CD4-positive, alpha-beta T cell treated with Interleukin-15 for 1 hour (primary cell): Measurements from ENCODE around the gene DGKG.
A peak's percentile ranks its signal among the peaks of the same experiment; 100 is the strongest.

Experiments
- DNase-seq: peaks from one replicate; pipeline ENCODE4 v3.0.0-alpha.2; 2020

DGKG gene

DNA sequence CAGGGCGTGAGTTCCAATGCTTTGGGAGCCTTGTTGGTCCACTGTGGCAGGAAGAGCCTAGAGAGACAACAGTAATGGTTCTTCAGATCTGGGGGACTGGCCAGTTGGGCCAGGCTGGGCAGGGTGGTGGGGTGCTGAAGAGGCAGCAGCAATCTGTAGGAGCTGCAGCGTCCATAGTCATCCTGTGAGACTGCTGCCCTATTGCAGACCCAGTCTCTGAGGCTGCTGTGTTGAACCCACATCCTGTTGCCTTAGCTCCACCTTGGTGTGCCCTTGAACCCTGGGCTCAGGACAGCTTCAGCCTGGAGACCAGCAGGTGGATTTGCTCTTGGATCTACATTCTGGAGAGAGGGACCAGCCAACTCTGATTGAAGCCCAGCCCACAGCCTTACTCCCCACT lies 229.5 kb downstream of the DGKG start:
- DNase-seq, result no peak

DNA sequence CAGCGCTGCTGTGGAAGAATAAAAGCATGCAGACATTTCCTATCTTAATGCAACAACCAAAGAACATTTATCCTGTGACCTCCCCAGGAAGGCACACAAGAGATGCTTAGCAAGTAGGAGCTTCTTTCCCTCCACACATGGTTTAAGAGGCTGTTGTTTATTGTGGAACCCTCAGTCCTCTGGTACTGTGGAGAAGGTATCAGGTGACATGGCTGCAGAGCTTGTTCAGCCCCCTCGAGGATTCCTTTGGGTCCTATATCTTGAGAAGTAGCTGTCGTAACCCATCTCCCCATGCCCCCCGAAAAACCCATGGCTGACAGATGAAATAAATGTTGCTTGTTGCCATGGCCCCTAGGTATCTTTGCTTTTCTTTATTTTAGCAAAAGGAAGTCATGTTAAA lies 232.8 kb downstream of the DGKG start:
- no peak for DNase-seq

DNA sequence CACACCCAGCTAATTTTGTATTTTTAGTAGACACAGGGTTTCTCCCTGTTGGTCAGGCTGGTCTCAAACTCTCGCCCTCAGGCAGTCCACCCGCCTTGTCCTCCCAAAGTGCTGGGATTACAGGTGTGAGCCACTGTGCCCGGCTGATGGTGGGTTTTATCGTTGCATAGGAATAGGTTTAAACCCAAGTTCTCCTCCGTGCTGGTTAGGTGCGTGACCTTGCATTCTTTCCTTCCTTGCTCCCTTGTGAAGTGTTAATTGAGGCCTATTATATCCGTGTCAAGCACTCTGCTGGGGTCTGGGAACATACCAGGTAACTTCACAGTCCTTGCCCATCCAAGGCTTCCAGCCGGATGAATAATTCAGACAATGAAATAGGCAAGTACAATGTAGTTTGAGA lies 233.9 kb downstream of the DGKG start:
- DNase-seq, result no peak

DNA sequence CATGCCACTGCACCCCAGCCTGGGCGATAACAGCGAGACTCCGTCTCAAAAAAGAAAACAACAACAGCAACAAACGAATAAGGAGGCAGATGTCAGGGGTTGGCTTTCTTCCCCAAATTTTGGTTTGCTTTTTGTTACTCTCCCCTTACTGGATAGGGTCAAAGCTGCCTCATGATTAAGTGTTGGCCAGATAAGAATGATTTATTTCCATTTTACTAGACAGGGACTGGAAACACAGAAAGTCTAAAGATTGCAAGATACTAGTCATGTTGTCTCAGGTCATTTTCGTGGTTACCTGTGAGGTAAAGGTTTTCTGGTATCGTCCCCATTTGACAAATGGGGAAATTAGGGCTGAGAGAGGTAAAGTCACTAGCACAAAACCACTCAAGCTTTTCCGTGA lies 234.6 kb downstream of the DGKG start:
- DNase-seq, result no peak

DNA sequence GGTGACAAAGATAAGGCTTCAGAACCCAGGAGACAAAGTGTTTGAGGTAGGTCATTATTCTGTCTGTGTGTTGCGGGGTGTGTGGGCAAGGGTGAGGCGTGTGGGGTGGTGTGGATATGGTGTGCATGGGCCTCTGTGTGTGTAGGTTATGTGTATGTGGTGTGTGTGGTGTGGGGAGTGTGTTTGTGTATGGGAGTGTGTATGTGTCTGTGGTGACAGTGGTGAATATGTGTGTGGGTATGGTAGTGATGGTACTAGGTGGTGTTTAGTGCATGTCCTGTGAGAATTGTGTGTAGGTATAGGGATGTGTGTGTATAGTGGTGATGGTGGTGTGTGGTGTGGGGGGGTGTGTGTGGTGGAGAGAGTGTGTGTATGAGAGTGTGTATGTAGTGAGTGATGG lies 236.9 kb downstream of the DGKG start:
- DNase-seq, result no peak

DNA sequence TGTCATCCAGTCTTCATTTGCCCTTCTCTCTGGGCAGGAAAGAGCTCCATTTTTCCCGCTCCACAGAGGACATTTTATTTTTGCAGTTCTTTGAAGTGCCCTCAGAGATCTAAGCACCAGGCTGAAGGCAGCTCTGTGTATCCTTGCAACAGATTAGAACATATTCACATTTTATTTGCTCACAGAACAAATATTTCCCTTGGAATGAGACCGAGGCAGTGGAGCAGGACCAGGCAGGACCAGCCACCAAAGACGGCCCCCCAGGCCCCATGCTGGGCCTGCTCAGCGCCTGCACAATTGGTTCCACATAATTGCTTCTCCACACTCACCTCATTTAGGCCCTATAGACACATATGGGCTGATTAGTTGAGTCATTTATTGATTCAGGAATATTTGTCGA lies 237.4 kb downstream of the DGKG start:
- DNase-seq, result no peak

DNA sequence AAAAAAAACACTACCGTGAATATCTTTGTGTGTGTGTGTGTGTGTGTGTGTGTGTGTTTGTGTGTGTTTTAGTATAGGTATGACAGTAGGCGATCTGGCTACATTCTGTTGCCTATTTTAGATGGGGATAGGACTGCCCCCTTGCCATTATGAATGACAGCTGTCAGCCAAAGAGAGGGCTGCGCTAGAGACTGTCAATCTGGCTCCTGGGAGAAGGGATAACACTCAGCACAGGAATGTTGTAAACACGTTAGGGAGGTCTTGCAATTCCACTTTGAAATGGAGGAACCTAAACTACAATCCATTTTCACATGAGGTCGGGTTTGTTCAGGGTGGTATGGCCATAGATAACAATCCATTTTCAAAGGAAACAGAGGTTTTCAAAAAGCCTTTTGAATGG lies 239.0 kb downstream of the DGKG start:
- no peak for DNase-seq

DNA sequence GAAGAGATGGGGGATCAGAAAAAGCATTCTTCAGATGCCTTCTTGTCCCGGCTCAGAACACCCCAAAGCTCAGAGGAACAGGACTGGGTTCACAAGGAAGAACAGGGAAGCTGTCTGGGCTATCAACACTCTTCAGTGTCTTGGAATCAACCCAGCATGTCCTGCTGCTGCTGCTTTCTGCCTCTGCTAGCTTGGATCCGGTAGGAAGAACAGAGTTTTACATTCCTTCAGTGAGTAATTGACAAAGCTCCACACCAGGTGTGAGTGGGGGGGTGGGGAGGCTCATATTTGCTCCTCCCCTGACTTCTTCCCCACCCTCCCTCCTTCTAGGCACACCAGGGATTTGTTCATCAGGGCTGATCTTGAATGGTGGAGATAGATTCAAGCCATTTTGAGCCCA lies 240.1 kb downstream of the DGKG start:
- no peak for DNase-seq

DNA sequence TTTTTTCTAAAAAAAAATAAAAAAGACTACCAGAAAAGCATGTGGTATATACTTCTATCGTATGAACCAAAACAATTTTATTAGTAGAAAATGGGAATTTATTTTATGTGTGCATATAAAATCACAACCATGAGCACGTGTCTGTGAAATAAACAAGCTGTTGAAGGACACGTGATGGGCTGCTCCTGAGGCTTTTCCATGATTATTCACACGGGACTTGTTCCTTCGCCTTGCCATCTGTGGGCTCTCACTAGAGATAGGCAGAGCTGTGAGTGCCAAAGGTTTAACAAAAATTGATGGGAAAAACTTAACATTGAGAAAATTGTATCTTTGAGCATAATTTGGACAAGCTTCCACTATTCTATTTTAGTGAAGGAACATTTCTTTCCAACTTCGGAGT lies 240.8 kb downstream of the DGKG start:
- no peak for DNase-seq

DNA sequence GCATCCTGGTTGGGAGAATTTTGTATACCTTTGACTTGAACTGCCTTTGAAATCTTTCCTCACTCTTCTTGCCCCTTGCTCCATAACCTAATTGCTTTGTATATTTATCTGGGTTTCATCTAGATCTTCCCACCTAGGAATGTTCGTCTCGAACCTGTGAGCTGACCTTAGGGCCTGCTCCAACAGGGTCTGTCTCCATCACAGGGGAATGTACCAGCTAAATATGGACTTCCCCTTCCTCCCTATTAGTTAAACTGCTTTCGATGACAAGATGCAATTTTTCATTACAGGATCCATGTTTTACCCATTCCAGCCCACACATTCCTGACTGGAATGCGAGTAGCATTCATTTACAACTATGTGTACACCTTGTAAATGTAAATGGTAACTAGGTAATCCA lies 242.5 kb downstream of the DGKG start:
- DNase-seq, result no peak

DNA sequence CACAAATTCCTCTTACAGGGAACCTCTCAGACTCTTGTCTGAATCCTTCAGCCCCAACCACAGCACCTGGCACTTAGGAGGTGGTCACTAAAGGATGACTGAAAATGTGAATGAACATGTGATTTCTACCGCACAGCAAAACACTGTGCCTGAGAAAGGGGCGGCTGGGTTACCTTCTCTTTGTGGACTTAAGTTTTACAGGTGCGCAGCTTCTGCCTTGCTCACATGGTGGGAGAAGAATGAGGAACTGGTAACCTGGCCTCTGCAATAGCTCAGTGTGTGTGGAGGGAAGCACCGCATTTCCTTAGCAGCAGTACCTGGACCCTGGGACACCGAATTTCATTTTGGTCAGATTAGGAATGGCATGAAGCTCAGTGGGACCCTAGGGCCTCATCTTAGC lies 243.3 kb downstream of the DGKG start:
- no peak for DNase-seq

DNA sequence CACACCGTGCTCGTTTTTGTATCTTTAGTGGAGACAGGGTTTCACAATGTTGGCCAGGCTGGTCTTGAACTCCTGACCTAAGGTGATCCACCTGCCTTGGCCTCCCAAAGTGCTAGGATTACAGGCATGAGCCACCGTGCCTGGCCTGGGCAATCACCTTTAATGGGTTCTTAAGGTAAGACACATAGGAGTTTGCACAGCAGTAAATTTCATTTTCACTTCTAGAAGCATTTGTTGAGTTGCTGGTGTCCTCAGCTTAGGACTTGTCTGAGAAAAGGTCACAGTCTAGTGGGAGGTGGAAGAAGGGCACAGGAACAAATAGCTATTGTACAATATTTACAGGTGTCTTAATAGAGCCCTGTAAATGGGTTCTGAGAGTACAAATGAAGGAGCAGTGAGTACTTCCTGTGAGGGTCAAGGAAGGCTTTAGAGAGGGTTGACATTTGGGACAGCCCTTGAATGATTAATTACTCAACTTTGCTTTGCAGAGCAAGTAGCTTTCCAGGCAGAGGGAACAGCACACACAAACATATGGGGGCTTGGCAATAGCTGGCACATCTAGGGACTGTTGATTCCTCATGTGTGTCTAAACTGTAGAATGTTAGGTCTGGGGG lies 244.4 kb downstream of the DGKG start:
- no peak for DNase-seq

DNA sequence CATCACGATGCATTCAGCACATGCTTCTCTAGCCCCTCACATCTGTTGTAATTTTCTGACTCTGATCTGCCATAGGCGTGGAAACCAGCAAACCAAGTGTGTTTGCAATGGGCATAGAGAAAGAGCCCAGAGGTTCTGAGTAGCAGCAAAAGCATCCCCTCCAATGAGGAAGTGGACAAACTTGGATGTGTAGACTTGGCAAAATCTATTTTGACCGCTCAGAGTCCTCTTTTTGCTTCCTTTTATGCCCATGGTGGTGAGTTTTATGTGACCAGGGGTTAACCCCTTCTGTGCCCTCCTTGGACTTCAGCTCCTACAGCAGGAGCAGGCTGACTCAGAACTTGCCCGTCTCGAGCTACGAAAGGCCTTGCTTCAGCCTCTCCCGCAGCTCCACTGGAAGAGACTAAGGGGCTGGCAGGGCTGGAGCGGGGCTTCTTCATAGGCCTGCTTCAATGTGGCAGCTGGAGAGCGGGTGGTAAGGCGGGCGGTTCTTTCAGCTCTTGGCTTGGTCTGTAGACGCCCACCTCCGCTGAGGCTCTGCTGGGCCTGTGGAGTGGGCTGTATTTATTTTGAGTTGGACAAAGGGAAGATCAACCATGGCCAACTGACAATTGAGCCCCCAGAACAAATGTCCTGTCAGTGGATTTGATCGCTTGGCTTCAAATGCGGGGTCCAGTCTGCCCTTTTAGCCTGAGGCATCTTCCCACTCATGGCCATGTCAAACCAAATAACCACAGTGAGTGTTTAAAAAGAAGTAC lies 246.6 kb downstream of the DGKG start:
- DNase-seq, result no peak

DNA sequence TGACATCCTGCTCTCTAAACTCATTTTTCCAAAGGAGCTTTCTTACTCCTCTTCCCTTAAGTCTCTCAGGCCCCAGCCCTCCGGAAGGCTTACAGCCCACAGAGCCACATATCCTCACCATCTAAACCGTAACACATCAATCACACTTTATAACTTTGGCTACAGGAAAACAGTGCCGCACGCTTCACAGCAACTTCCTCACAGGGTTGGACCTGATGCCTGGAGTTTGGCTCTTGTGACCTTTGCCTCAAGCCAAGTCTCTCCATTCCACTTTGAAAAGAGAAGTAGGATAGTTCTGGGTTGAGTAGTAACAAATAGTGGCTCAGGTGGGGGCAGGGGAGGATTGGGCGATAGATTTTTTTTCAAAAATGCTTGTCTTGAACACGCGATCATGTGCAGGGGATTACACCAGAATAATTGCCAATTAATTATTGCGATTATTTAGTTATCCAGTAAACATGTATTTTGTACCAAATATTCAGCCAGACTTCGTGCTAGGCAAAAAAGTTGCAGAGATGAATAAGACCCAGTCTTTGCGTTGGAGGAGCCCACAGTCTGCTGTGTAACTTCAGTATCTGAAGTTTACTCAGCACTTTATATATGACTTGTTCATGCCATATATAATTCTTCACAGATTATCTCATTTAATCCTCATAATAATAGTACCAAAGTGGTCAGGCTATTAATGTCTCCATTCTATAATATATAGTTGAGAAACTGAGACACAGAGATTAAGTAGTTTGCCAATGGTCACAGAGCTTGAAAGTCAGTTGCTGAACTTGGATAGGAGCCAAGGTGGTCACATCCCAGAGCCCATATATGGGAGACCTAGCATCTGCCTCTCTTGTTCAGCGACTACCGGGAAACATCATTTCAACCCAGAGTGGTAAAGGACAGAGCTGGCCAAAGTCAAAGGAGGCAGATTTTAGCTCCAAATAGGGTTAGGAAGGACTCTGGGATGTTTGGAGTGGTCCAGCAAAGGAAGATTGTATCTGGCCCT lies 250.8 kb downstream of the DGKG start:
- no peak for DNase-seq

DNA sequence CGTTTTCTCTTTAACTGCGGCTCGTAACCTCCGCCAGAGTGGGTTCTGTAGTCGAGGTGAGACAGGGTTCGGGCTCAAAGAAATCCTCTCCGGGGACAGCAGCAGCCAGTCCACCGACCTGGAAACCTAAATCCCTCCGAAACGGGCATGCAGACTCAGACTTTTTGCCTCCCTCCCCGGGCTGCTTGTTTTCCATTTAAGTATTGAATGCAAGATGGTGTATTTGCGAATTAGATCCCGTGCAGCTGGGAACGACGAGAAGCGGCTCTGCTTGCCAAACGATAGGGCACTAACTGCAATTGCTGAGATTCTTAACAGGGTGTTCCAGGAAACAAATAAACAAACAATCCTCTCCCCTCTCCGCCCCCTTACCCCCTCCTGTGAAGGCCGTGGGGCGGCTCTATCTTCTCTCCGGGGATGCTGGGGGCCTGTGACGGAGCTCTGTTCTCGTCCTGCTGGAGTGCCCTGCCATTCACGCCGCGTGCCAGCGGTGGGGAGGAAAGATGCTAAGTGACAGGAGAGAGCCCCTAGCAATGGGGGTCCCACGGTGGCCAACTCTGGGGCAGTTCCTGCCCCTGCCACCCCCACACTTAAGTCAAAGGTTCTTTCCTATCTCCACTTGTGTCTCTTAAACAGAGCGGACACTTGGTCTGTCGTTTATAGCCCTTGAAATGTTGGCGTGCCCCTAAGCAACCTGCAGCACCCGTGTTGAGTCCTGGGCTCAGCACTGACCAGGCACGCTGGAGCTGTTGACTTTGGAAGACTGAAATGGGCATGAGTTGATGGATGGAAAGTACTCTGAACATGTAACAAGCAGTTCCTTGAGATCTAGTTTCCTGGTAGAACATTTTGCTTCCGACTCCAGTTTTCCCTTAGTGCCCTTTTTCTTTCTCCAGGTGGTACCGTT lies 251.9 kb downstream of the DGKG start:
- DNase-seq, result no peak

DNA sequence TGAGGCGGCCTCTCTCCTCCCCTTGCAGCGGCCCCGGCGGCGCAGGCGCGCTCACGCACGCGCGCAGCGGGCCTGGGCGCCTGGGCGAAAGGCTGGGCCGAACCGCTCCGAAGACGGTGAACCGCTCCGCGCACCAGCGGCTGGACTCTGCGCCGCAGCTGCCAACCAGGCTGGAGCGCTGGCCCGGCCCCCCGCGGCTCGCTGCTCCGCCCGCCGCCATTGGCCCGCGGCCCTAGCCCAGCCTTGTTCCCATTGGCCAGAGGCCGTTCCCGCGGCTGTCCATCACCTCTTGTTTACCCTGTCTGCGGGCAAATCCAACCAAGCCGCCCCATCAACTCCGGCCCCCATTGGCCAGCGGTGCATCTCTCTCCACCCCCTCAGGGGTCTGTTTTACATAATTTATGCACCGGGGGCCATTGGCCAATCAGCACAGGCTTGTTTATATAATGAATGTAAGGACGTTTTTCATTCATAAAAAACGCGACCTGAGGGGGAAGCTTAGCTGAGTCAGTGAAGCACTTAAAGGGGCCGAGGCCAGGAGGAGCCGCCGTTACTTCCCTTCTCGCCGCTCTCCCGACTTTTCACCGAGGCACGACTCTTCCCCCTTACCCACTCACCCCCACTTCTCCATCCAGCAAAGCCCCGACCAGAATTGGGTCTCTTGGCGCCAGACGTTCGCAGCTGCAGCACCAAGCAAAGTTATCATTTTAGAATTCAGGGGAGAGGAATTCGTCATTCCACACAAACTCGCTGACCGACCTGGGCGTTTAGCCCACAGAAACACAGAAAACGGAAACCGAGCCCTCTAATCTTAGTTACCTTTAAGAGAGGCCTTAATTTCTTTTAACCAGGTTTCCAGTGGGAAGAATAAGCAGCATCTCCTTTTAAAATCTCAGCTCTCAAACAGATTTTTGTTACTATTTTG lies 252.8 kb downstream of the DGKG start, which contains the start of gene ETV5:
Gene ETV5 (minus strand): TSS at position 149 of the 925 bp plus-strand sequence. CDS start 3,221 bp downstream, outside the sequence.
- DNase-seq, result peak; percentile 96

DNA sequence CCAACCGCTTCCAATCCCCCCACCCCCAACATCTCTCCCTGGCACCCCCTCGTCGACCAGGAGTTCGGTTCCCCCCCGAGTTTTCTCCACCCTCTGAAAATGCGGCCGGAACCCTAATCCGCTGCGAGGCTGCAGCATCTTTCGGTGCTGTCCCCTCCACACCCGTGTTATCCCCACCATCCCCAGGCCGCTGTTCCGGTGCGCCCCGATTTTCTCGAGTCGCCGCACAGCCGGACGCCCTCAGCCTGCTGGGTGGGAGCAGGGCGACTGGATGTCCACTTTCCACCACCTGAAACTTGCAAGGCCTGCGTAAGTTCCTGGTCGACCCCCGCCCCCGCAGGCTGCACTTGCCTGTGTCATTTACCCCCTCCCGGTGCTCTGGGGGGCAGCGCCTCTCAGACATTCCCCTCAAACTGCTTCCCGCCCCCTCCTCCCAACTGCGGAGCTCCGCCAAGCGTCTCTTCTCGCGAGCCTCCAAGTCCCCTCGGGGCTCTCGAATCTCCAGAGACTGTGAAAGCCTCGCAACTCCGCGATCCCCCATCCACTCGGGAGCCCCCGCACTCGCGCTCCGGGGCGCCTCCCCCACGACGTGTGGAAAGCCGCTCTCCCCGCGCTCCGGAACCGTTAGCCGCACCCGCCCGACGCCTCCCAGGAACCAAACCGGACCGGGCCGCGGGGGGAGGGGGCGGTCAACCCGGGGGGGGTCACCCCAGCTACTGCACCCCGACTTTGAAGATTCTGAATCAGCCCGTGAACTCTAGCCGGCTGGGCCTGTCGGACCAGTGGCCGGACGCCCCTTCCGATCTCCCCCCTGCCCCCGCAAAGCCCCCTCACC lies 253.7 kb downstream of the DGKG start:
- DNase-seq, result no peak

DNA sequence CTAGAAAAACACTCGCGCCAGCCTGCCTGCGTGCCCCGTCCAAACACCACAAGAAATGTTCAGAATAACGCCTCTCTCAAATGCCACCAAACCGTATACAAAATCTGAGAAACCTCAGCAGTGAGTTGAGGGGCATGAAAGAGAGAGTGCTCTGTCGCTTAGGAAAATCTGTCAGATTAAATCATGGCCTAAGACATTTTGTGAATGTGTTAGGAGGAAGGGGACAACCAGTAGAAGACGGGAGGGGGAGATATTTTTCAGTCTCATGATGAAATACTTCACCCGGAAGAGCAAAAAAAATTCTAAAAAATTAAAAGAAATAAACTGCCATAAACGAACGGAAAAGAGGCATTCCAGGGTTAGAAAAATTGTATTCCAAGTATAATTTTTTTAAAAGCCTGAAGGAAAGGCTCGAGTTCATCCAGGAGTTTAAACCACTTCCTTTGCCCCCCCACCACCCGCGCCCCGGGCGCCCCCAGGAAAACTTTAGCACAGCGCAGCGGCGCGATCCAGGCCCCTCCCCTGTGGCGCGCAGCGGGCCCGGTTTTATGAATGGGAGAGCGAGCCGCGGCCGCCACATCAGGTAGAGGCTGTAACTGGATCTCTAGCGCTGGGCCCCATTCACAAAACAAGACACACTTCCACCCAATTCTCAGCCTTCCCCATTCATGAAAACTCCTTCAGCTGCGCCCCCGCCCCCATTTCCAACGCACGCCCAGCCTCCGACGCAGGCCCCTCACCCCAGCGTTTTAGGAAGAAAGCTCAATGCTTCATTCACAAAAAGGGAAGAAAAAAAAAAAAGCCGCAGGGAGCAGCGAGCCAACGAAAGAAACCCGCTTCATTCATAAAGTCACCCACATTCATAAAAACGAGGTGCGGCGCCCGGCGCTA lies 254.6 kb downstream of the DGKG start:
- DNase-seq, result no peak

DNA sequence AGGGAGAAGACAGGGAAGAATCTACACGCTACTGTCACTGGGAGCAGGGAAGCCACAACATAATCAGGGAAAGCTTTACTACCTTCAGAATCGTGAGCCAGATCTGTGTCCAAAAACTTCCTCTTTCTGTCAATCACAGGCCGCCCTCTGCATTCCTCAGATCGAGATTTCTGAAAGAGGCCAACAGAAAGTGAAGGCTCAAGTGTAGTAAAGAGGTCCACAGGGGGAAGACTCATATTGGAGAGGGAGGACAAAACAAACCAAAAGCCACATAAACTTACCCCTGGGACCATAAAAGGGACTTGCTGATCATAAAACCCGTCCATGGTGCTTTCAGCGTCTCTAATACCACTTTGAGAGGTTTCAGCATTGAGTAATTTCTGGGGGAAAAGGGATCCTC lies 256.5 kb downstream of the DGKG start:
- no peak for DNase-seq
